Activated T-cell treated with anti-CD3 and anti-CD28 coated beads, Interleukin-2, amount 50 U/mL, for 72 hours (primary cell): ENCODE results near the gene VSIG8. TPM values are rescaled to one million over a fixed set of nuclear protein-coding genes. Genes with fewer than 3 reads are reported as not detected.

Source experiments
- ATAC-seq, 2 donors: fragments of 150-1000 bp; cut with Tn5 transposase; replicated peaks in 1 of 2; 2 replicates each; pipeline ENCODE4 v1.10.0; 2021; ENCODE audit warnings: moderate library complexity in 2 of 2, mild to moderate bottlenecking in 1 of 2
- DNase-seq, 2 donors: peaks; one replicate each; pipeline ENCODE4 v3.0.0; 2021 to 2022; ENCODE audit warnings: mixed read lengths in 1 of 2
- H3K27ac Mint-ChIP-seq: one replicate; pipeline ENCODE4 v1.8.0; 2022; ENCODE audit warnings: mild to moderate bottlenecking, moderate library complexity, mixed read lengths
- H3K27me3 Mint-ChIP-seq: one replicate; pipeline ENCODE4 v1.8.0; 2022; ENCODE audit warnings: low read depth, mixed read lengths
- H3K36me3 Mint-ChIP-seq, 2 donors: one replicate each; pipeline ENCODE4 v1.8.0; 2022; ENCODE audit warnings: mixed read lengths in 2 of 2, mild to moderate bottlenecking in 1 of 2; ENCODE audit not compliant: insufficient read depth in 2 of 2
- H3K4me1 Mint-ChIP-seq: one replicate; pipeline ENCODE4 v1.8.0; 2022; ENCODE audit warnings: low read depth, mixed read lengths
- H3K4me3 Mint-ChIP-seq, 2 donors: one replicate each; pipeline ENCODE4 v1.8.0; 2022; ENCODE audit warnings: mild to moderate bottlenecking in 2 of 2, mixed read lengths in 2 of 2, moderate library complexity in 2 of 2
- H3K9me3 Mint-ChIP-seq, 2 donors: one replicate each; pipeline ENCODE4 v1.8.0; 2022; ENCODE audit warnings: mixed read lengths in 2 of 2
- total RNA-seq, 2 donors: library from RNA; stranded (reverse); gene quantifications; one replicate each; pipeline ENCODE4 v1.2.3, GENCODE V29; 2022

Gene VSIG8
- total RNA-seq, 2 donors from 2014 or later: not detected

DNA sequence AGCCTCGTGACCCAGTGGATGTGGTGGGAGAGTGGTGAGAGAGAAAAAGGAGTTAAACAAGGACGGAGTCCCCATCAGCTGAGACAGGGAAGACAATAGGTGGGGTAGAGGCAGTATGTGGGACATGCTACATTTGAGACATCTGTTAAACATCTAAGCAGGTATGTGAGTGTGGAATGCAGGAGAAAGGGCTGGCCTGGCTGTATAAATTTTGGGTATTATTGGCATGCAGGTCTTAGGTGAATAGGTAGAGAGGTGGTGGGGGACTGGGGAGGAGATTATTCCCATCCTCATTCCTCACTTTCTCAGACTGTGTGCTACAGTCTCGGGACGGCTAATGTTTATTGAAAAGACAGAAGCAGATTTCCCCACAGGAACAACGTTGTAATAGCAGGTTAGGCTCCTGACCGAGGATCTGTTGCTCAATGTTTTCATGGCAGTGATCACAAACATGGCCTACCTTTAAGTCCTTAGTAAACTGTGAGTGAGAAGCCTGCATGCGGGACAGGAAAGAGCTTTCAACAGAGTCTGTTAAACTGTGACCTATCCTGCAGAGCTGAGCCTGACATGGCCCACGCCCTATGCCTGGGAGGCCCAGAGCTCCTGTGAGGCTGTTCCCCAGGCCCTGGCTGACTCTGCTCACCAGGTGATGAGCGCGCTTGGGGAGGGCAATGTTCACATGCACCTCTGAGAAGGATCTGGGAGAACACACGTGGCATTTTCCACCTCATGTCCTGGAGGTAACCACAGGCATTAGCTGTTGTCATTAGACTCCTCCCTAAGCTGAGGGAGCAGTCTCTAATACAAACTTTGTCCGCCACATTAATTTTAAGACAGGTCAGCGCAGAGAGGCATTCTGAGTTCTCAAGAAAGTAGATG, 16.5 kb downstream of the VSIG8 start:
- H3K27me3 Mint-ChIP-seq: peaks cover 15% of the 10 kb centered on the region
- H3K9me3 Mint-ChIP-seq: no peaks in the 10 kb centered on the region
- H3K36me3 Mint-ChIP-seq: no peaks in the 10 kb centered on the region
- H3K27ac Mint-ChIP-seq: no peak overlapping the region
- H3K4me3 Mint-ChIP-seq: no peak overlapping the region
- no peaks in the 10 kb centered on the region for H3K4me1 Mint-ChIP-seq
- DNase-seq: no peak
- no peak for ATAC-seq

DNA sequence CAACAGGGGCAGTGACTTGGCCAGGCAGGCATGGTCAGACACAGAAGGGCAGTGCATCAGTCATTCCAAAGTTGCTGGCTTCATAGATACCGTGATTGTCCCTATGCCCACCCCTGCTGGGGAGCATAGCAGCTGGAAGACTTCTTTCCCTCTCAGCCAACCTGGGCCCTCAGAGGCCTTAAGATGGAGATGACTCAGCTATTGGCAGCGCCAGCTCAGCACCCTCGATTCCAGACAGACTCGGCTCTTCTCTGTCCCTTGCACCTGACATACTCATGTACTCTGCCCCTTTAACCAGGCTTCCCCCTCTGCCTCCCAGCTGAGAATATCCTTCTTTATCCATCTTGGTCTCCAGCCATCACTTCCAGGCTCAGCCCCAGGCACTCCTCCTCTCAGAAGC, 19.0 kb downstream of the VSIG8 start:
- Mint-ChIP-seq H3K27me3 (peaks cover 15% of the 10 kb centered on the region), H3K4me1 (peaks cover 8% of the 10 kb centered on the region), H3K4me3 (no peak overlapping the region), H3K9me3 (no peaks in the 10 kb centered on the region), H3K27ac (no peak overlapping the region), H3K36me3 (no peaks in the 10 kb centered on the region)
- no peak for ATAC-seq
- DNase-seq: no peak

DNA sequence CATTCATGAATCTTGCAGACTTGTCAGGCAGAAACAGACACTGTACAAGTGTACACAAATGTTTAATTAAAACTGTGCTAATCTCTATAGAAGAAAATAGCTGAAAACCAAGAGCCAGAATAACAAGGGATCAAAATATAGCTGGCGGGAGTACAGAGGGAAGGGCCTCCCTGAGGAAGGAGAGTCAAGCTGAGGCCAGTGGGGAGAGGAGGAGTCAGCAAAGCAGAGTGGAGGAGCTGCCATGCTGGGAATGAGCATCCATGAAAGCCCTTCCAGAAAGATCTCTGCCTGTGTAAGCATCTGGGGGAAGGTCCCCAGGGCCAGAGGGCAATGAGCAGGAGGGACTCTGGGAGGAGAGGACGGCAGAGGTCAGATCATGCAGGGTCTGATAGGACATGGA, 20.7 kb downstream of the VSIG8 start:
- DNase-seq (no peak), ATAC-seq (no peak)
- peaks cover 10% of the 10 kb centered on the region for H3K4me1 Mint-ChIP-seq
- H3K27me3 Mint-ChIP-seq: peaks cover 15% of the 10 kb centered on the region
- no peaks in the 10 kb centered on the region for H3K36me3 Mint-ChIP-seq
- no peak overlapping the region for H3K4me3 Mint-ChIP-seq
- H3K9me3 Mint-ChIP-seq: no peaks in the 10 kb centered on the region
- H3K27ac Mint-ChIP-seq: no peak overlapping the region

DNA sequence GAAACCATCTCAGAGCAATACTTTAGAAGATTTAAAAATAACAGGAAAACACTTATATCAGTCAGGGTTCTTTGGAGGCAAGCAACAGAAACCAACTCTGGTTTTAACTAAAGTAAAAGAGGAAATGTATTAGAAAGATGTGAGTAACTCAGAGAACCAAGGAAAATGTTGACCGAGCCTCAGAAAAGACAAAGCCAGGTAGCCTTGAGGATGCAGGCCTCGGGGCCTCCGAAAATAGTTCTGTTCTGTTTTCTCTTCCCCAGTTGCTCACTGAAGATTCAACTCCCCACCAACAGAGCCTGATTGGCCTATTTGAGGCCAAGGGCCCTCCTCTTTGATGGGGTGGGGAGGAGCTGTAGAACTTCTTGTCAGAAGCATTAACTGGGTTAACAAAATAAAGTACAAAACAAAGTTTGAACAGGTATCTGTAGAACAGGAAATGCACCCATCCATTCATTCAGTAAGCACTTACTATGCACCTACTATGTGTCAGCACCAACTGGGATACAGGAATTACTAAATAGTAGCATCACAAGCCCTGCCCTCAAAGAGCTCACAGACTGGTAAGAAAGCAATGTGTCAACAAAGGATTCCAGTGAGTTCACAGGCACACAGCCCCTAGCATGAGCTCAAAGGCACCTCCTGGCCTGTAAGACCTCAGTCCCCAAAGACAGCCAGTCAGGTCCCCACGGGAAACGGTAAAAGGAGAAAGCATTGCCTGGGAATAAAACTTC, 23.2 kb downstream of the VSIG8 start:
- H3K27ac Mint-ChIP-seq: no peak overlapping the region
- peak in 1 of 2 donors; percentile 57 for ATAC-seq

DNA sequence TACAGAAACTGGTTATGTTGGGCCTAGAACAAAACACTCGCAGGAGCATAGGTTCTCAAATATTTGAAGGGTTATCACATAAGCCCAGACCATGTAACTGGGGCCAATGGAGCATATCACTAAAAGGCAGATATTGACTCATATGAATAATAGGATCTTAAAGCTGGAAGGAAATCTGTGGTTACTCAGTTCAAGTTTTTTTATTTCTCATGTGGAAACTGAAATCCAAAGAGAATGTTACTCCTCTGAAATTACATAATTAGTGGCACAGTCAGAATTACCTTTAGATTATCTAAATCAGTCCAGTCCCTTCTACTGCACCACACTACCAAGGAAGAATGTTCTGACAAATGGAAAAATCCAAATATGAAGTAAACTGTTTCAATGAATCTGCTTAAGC, 23.7 kb downstream of the VSIG8 start:
- Mint-ChIP-seq H3K4me3 (no peak overlapping the region), H3K9me3 (no peaks in the 10 kb centered on the region), H3K4me1 (peaks cover 10% of the 10 kb centered on the region), H3K27ac (no peak overlapping the region), H3K36me3 (no peaks in the 10 kb centered on the region), H3K27me3 (peaks cover 4% of the 10 kb centered on the region)
- DNase-seq (no peak), ATAC-seq (peak in 1 of 2 donors; percentile 43)

More for the DNA sequence above, 23.2 kb downstream of the VSIG8 start:
- peaks cover 10% of the 10 kb centered on the region for H3K27me3 Mint-ChIP-seq
- H3K36me3 Mint-ChIP-seq: no peaks in the 10 kb centered on the region
- no peaks in the 10 kb centered on the region for H3K9me3 Mint-ChIP-seq
- no peak overlapping the region for H3K4me3 Mint-ChIP-seq
- DNase-seq: no peak
- H3K4me1 Mint-ChIP-seq: peaks cover 10% of the 10 kb centered on the region

DNA sequence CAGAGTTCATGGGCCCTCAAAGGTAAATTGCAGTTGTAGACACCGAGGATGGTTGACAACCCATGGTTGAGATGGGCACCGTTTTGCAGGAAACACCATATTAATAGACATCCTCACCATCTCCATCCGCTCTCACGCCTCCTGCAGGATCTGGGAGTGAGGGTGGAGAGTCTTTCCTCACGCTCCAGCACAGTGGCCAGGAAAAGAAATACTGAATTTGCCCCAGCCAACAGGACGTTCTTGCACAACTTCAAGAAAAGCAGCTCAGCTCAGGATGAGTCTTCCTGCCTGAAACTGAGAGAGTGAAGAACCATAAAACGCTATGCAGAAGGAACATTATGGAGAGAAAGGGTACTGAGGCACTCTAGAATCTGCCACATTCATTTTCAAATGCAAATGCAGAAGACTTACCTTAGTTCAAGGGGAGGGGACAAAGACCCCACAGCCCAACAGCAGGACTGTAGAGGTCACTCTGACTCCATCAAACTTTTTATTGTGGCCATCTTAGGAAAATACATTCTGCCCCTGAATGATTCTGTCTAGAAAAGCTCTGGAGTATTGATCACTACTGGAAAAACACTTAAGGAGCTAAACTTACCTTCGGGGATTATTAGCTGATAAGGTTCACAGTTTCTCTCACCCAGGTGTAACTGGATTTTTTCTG, 26.5 kb downstream of the VSIG8 start:
- ATAC-seq: no peak
- no peak overlapping the region for H3K4me3 Mint-ChIP-seq
- no peaks in the 10 kb centered on the region for H3K36me3 Mint-ChIP-seq
- no peaks in the 10 kb centered on the region for H3K9me3 Mint-ChIP-seq
- H3K27me3 Mint-ChIP-seq: no peaks in the 10 kb centered on the region
- peaks cover 10% of the 10 kb centered on the region for H3K4me1 Mint-ChIP-seq
- DNase-seq: no peak
- H3K27ac Mint-ChIP-seq: no peak overlapping the region

DNA sequence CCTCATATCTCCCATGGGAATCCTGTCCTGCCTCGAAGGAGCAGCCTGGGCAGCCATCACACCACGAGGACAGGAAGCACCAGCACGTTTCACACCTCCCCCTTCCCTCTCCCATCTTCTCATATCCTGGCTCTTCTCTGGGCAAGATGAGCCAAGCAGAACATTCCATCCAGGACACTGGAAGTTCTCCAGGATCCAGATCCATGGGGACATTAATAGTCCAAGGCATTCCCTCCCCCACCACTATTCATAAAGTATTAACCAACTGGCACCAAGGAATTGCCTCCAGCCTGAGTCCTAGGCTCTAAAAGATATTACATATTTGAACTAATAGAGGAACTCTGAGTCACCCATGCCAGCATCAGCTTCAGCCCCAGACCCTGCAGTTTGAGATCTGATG, 27.1 kb downstream of the VSIG8 start:
- DNase-seq (no peak), ATAC-seq (no peak)
- Mint-ChIP-seq H3K27me3 (no peaks in the 10 kb centered on the region), H3K27ac (no peak overlapping the region), H3K9me3 (no peaks in the 10 kb centered on the region), H3K4me3 (no peak overlapping the region), H3K4me1 (peaks cover 10% of the 10 kb centered on the region), H3K36me3 (no peaks in the 10 kb centered on the region)

DNA sequence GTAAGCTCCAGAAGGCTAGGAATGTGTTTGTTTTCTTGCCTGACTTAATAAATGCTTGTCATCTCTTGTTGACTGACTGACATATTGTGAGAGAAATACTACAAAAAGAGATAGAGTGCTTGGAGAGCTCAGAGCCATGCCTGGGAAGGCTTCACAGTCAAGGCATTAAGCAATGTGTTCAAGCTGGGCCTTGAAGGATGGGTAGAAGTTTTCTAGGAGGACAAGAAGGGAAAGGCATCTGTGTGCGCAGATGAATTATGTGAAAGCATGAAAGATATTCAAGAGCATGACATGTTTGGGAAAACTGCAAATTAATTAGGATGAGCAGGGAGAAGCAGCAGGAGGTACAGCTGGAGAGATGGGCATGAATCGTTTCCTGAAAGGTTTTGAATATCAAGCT, 30.1 kb downstream of the VSIG8 start:
- H3K36me3 Mint-ChIP-seq: no peaks in the 10 kb centered on the region
- no peaks in the 10 kb centered on the region for H3K9me3 Mint-ChIP-seq
- no peak overlapping the region for H3K27ac Mint-ChIP-seq
- ATAC-seq (no peak), DNase-seq (no peak)
- H3K4me1 Mint-ChIP-seq: peaks cover 31% of the 10 kb centered on the region
- H3K27me3 Mint-ChIP-seq: no peaks in the 10 kb centered on the region
- no peak overlapping the region for H3K4me3 Mint-ChIP-seq

DNA sequence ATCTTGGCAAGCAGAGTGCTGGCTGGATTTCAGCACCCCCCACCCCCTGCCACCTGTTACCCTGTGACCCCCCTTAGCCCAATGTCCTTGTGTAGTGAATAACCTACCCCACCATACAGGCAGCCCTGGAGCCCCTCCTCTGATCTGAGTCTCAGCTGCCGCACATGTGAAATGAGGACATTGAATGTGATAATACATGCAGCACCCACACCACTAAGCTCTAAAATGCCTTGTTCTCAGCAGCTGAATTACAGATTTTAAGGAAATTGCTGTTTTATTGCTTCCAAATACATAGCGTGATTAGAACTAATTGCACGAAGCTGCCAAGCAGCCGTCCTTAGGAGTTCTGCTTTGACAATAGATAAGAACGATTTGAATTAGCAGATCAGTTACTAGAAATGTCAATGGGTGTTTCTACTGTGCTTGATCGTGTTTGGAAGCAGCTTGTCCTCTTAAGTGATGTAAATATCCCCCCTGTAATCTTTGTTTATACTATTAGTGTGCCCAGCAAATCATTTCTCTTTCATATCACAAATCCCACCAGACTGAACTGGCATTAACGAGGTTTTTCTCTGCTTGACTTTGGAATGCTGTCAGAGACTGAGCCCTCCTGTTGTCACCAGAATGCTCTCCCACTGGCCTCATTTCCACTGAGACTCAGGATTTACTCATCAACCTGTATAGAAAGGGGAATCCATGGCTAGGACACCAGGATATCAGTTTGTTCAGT, 30.9 kb downstream of the VSIG8 start:
- Mint-ChIP-seq H3K4me3 (no peak overlapping the region), H3K9me3 (no peaks in the 10 kb centered on the region), H3K27ac (no peak overlapping the region), H3K27me3 (no peaks in the 10 kb centered on the region), H3K4me1 (peaks cover 38% of the 10 kb centered on the region), H3K36me3 (no peaks in the 10 kb centered on the region)
- ATAC-seq (no peak), DNase-seq (no peak)

DNA sequence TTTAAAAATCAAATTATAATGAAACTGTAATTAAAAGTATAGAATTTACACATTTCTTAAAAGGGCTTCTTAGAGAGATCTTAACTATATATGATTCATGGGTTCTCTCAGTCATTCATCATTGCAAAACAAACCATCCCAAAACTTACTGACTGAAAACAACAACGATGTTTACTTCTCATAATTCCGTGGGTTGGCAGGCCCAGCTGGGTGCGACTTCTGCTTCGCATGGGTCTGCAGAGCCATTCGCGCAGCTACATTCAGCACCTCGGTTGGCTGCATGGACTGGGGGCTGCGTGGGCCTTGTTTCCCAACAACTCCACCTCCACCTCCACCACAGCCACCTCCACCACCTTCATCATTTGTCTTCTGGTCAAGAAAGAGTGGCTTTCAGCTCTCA, 31.7 kb downstream of the VSIG8 start:
- Mint-ChIP-seq H3K27ac (no peak overlapping the region), H3K4me1 (peaks cover 47% of the 10 kb centered on the region), H3K36me3 (peaks cover 0 to 1% of the 10 kb centered on the region in 2 donors), H3K27me3 (no peaks in the 10 kb centered on the region), H3K4me3 (no peak overlapping the region), H3K9me3 (no peaks in the 10 kb centered on the region)
- DNase-seq (no peak), ATAC-seq (no peak)

DNA sequence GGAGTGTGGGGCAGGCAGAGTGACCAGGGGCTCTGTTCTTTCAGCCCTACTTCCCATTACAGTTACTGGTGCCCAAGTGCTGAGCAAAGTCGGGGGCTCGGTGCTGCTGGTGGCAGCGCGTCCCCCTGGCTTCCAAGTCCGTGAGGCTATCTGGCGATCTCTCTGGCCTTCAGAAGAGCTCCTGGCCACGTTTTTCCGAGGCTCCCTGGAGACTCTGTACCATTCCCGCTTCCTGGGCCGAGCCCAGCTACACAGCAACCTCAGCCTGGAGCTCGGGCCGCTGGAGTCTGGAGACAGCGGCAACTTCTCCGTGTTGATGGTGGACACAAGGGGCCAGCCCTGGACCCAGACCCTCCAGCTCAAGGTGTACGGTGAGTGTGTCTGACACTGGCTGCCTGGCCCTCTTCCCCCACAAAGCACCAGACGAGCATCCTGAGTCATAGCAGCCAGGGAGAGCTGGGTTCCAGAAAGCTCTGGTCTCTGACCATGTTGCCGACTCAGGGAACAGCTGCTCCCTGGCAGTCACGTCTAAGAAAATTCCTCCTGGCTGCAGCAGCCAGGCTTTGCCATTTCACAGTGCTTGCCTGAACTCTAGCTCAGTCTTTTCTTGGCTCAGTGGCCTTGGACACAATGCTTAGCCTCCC, 32.5 kb downstream of the VSIG8 start:
- no peak for DNase-seq
- Mint-ChIP-seq H3K4me3 (no peak overlapping the region), H3K9me3 (no peaks in the 10 kb centered on the region), H3K27ac (no peak overlapping the region), H3K4me1 (peaks cover 54% of the 10 kb centered on the region), H3K27me3 (no peaks in the 10 kb centered on the region), H3K36me3 (peaks cover 0 to 1% of the 10 kb centered on the region in 2 donors)
- no peak for ATAC-seq

DNA sequence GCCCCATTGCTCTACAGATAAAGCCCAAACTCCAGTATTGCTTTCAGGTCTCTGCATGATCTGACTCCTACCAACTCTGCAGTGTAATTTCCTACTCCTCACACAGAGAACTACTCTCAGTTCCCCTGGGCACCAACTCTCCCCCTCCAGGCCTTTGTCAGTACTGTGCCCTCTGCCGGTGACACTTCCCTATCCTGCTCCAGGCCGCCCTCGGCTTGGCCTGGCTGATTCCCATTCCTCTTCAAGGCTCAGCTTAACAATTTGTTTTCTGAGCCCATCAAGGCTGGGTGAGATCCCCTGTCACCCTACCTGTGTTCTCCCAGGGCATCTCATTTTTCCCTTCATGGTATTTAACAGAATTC, 33.2 kb downstream of the VSIG8 start:
- no peak overlapping the region for H3K4me3 Mint-ChIP-seq
- no peaks in the 10 kb centered on the region for H3K27me3 Mint-ChIP-seq
- ATAC-seq (no peak), DNase-seq (no peak)
- peaks cover 0 to 1% of the 10 kb centered on the region in 2 donors for H3K36me3 Mint-ChIP-seq
- no peaks in the 10 kb centered on the region for H3K9me3 Mint-ChIP-seq
- H3K4me1 Mint-ChIP-seq: peaks cover 59% of the 10 kb centered on the region
- no peak overlapping the region for H3K27ac Mint-ChIP-seq
